B cell (primary cell): ENCODE results near the gene PICK1. TPM values are rescaled to one million over a fixed set of nuclear protein-coding genes. Genes with fewer than 3 reads are reported as not detected.

Source experiments
- ATAC-seq: fragments of 200-7000 bp; cut with Tn5 transposase; one replicate; pipeline ENCODE4 v1.10.0; 2021; ENCODE audit warnings: low read depth, mild to moderate bottlenecking, moderate number of reproducible peaks, moderate library complexity
- CTCF ChIA-PET: fragments of 350-600 bp; sonication (Branson Sonifier 250); formaldehyde crosslinking; loops from one replicate; lab custom pipeline; 2021; ENCODE audit warnings: antibody characterized with exemption, inconsistent platforms; lab: Charles Lee
- POLR2A ChIA-PET: fragments of 350-600 bp; sonication (Branson Sonifier 250); formaldehyde crosslinking; loops from one replicate; lab custom pipeline; 2021; ENCODE audit warnings: antibody characterized with exemption; lab: Charles Lee
- DNase-seq: peaks from one replicate; pipeline ENCODE4 v3.0.0; 2013
- H2AFZ ChIP-seq: 2 replicates; pipeline ENCODE4 v1.6.1; 2012; ENCODE audit warnings: mild to moderate bottlenecking, low read depth, low read length; ENCODE audit not compliant: insufficient read depth, poor library complexity, severe bottlenecking
- H3K27ac ChIP-seq, 2 donors: 1 replicate in 1 of 2; 2 replicates in 1 of 2; pipeline ENCODE4 v1.5.1; 2012 to 2013; ENCODE audit warnings: low read length in 2 of 2, mild to moderate bottlenecking in 2 of 2, moderate library complexity in 1 of 2
- H3K27me3 ChIP-seq, 4 experiments: fragments of 200-600 bp in 1 of 4; sonication (generic) in 1 of 4; replicated peaks in 1 of 4; 1 replicate in 2 of 4; 2 replicates in 2 of 4; pipeline versions ENCODE4 v1.6.1 to v1.7.0; 2013 to 2016; ENCODE audit warnings: low read length in 3 of 4, mild to moderate bottlenecking in 2 of 4, mixed read lengths in 1 of 4, moderate library complexity in 1 of 4; ENCODE audit not compliant: insufficient read depth in 4 of 4, control insufficient read depth in 3 of 4; ENCODE audit errors: control extremely low read depth in 1 of 4
- H3K36me3 ChIP-seq, 2 experiments: replicated peaks in 1 of 2; 1 replicate in 1 of 2; 2 replicates in 1 of 2; pipeline versions ENCODE4 v1.6.1 to v1.7.1; 2013; ENCODE audit warnings: low read length in 1 of 2; ENCODE audit not compliant: insufficient read depth in 2 of 2, control insufficient read depth in 1 of 2; ENCODE audit errors: control extremely low read depth in 1 of 2, extremely low read depth in 1 of 2
- H3K4me1 ChIP-seq, 2 donors: fragments of 200-600 bp in 1 of 2; sonication (generic) in 1 of 2; 1 replicate in 1 of 2; 2 replicates in 1 of 2; pipeline versions ENCODE4 v1.5.1 to v1.6.1; 2013 to 2017; ENCODE audit warnings: low read length in 2 of 2; ENCODE audit not compliant: control insufficient read depth in 2 of 2, insufficient read depth in 2 of 2
- H3K4me2 ChIP-seq: replicated peaks from 2 replicates; pipeline ENCODE3; 2012; ENCODE audit warnings: mild to moderate bottlenecking, low read depth, low read length; ENCODE audit not compliant: poor library complexity, severe bottlenecking
- H3K4me3 ChIP-seq, 5 experiments: fragments of 200-600 bp in 1 of 5; sonication (generic) in 1 of 5; 1 replicate in 3 of 5; 2 replicates in 2 of 5; pipeline versions ENCODE4 v1.5.1 to v1.7.0; 2011 to 2016; ENCODE audit warnings: low read length in 4 of 5, mild to moderate bottlenecking in 4 of 5, low read depth in 2 of 5, control low read depth in 1 of 5, moderate library complexity in 1 of 5; ENCODE audit not compliant: insufficient read depth in 1 of 5; ENCODE audit errors: control extremely low read depth in 1 of 5, extremely low read depth in 1 of 5
- H3K79me2 ChIP-seq: fragments of 200-600 bp; sonication (generic); one replicate; pipeline ENCODE4 v1.6.0; 2016; ENCODE audit warnings: low read length; ENCODE audit not compliant: control insufficient read depth, insufficient read depth
- H3K9ac ChIP-seq: fragments of 200-600 bp; sonication (generic); 2 replicates; pipeline ENCODE4 v1.6.1; 2017; ENCODE audit warnings: mild to moderate bottlenecking, low read length, moderate library complexity
- H3K9me3 ChIP-seq, 3 donors: one replicate each; pipeline versions ENCODE4 v1.6.1 to v1.7.1; 2013; ENCODE audit warnings: low read length in 2 of 3; ENCODE audit not compliant: control insufficient read depth in 2 of 3, insufficient read depth in 1 of 3; ENCODE audit errors: control extremely low read depth in 1 of 3
- H4K20me1 ChIP-seq: 2 replicates; pipeline ENCODE4 v1.6.0; 2012; ENCODE audit warnings: mild to moderate bottlenecking, low read length; ENCODE audit not compliant: insufficient read depth, control insufficient read depth, poor library complexity, severe bottlenecking
- H3K27ac Mint-ChIP-seq: one replicate; pipeline ENCODE4 v1.8.0; 2021; ENCODE audit warnings: mixed read lengths
- H3K27me3 Mint-ChIP-seq: one replicate; pipeline ENCODE4 v1.8.0; 2021; ENCODE audit warnings: mixed read lengths
- H3K4me1 Mint-ChIP-seq: one replicate; pipeline ENCODE4 v1.8.0; 2021; ENCODE audit warnings: mixed read lengths
- H3K4me3 Mint-ChIP-seq: one replicate; pipeline ENCODE4 v1.8.0; 2021; ENCODE audit warnings: mixed read lengths
- H3K9me3 Mint-ChIP-seq: one replicate; pipeline ENCODE4 v1.8.0; 2022; ENCODE audit warnings: mixed read lengths; ENCODE audit not compliant: insufficient read depth
- CTCF ChIP-seq: fragments of 200-600 bp; IDR thresholded peaks from one replicate; pipeline ENCODE4 v1.8.0; 2022; ENCODE audit warnings: antibody characterized with exemption, mild to moderate bottlenecking
- EZH2 ChIP-seq: IDR thresholded peaks from 2 replicates; pipeline ENCODE4 v1.6.1; 2012; ENCODE audit warnings: borderline replicate concordance, low read depth, mild to moderate bottlenecking, moderate library complexity, low read length; ENCODE audit not compliant: insufficient read depth, poor library complexity, severe bottlenecking
- WGBS: methylation state at CpG from one replicate; pipeline ENCODE4 v1.1.5; 2013; ENCODE audit warnings: missing lambda C conversion rate; ENCODE audit not compliant: insufficient coverage; 5-methylcytosine and 5-hydroxymethylcytosine counted together
- intact Hi-C: fragments of 100-400 bp; cut with micrococcal nuclease; formaldehyde crosslinking; loops from one replicate; pipeline ENCODE4 v1.10.0; 2022
- polyA plus RNA-seq: library from polyadenylated mRNA; depleted of rRNA; stranded (reverse); fragments of >200 nt; gene quantifications from 2 replicates; pipeline ENCODE4 v1.2.3, GENCODE V29; 2012
- total RNA-seq, 2 donors: library from RNA; stranded (reverse); fragments of 120-200 nt in 1 of 2; gene quantifications; 1 replicate in 1 of 2; 2 replicates in 1 of 2; pipeline versions ENCODE4 v1.2.3 to v1.2.4, GENCODE V29; 2013 to 2022

The PICK1 gene
- total and polyA plus RNA-seq, 2 donors (not counting 1 experiment from before 2014, with no cell fraction given): 34.2 to 37.4 TPM

- ChIA-PET CTCF (interaction anchor here (0.7 kb wide), 1 partner anchor 24 kb away, joined by 3 read pairs; no protein-coding TSS in a partner anchor), POLR2A (no interaction called here)
- Histone ChIP-seq H3K27ac (no peak overlapping the region), H3K4me3 (no peak overlapping the region), H4K20me1 (no peaks in the 10 kb centered on the region), H3K9me3 (no peaks in the 10 kb centered on the region), H3K4me1 (no peaks in the 10 kb centered on the region), H3K9ac (no peak overlapping the region), H2AFZ (no peak overlapping the region), H3K79me2 (no peaks in the 10 kb centered on the region), H3K4me2 (no peak overlapping the region), H3K36me3 (no peaks in the 10 kb centered on the region), H3K27me3 (no peaks in the 10 kb centered on the region)
- H3K4me3 Mint-ChIP-seq: no peak overlapping the region
- H3K27ac Mint-ChIP-seq: no peak overlapping the region
- ATAC-seq: no peak
- H3K4me1 Mint-ChIP-seq: no peaks in the 10 kb centered on the region
- TF ChIP-seq EZH2 (no peak), CTCF (no peak)
- WGBS: 95% methylated on average over 14 of the region's 15 CpGs
- H3K27me3 Mint-ChIP-seq: peaks cover 8% of the 10 kb centered on the region
- DNase-seq: no peak
- intact Hi-C loops: no loop called here
- H3K9me3 Mint-ChIP-seq: no peaks in the 10 kb centered on the region
Measured at GRCh38 chr22:38028344-38029130, 28.7 kb upstream of the PICK1 start.

GRCh38 chr22:38029370-38029769 is 27.8 kb upstream of the PICK1 start:
- Histone ChIP-seq H3K9ac (no peak overlapping the region), H3K4me1 (no peaks in the 10 kb centered on the region), H3K36me3 (no peaks in the 10 kb centered on the region), H2AFZ (no peak overlapping the region), H4K20me1 (no peaks in the 10 kb centered on the region), H3K27me3 (no peaks in the 10 kb centered on the region), H3K4me3 (no peak overlapping the region), H3K79me2 (no peaks in the 10 kb centered on the region), H3K4me2 (no peak overlapping the region), H3K9me3 (no peaks in the 10 kb centered on the region), H3K27ac (no peak overlapping the region)
- ATAC-seq (no peak), DNase-seq (no peak)
- TF ChIP-seq CTCF: no peak
- no peak for TF ChIP-seq EZH2
- peaks cover 6% of the 10 kb centered on the region for H3K27me3 Mint-ChIP-seq
- POLR2A ChIA-PET: no interaction called here
- no peaks in the 10 kb centered on the region for H3K9me3 Mint-ChIP-seq
- H3K4me3 Mint-ChIP-seq: no peak overlapping the region
- H3K4me1 Mint-ChIP-seq: no peaks in the 10 kb centered on the region
- intact Hi-C loops: no loop called here
- H3K27ac Mint-ChIP-seq: no peak overlapping the region
- CTCF ChIA-PET: no interaction called here
